WTC11 (cell line): ENCODE data around the gene CEP152.

Experiments used
- ATF3 ChIP-seq: sonication (generic); formaldehyde crosslinking; conservative IDR thresholded peaks from 2 replicates; pipeline ENCODE4 v1.8.1; 2022; ENCODE audit warnings: mild to moderate bottlenecking, missing genetic modification reagents
- ATF6 ChIP-seq: sonication (generic); formaldehyde crosslinking; IDR thresholded peaks from 2 replicates; pipeline ENCODE4 v1.8.1; 2023; ENCODE audit warnings: mild to moderate bottlenecking, missing genetic modification reagents
- CTCF ChIP-seq: fragments of 200-600 bp; IDR thresholded peaks from 2 replicates; pipeline ENCODE4 v1.8.0; 2022; ENCODE audit warnings: antibody characterized with exemption
- ESRRA ChIP-seq: sonication (generic); formaldehyde crosslinking; IDR thresholded peaks from 2 replicates; pipeline ENCODE4 v1.8.1; 2022; ENCODE audit warnings: mild to moderate bottlenecking, missing genetic modification reagents, borderline replicate concordance
- MAX ChIP-seq: sonication (generic); formaldehyde crosslinking; IDR thresholded peaks from 2 replicates; pipeline ENCODE4 v1.8.0; 2022; ENCODE audit warnings: mild to moderate bottlenecking, missing genetic modification reagents
- NFYB ChIP-seq: sonication (generic); formaldehyde crosslinking; conservative IDR thresholded peaks from 2 replicates; pipeline ENCODE4 v1.8.0; 2022; ENCODE audit warnings: low read depth, missing genetic modification reagents
- PRDM15 ChIP-seq: sonication (generic); formaldehyde crosslinking; IDR thresholded peaks from 2 replicates; pipeline ENCODE4 v1.8.0; 2022; ENCODE audit warnings: missing genetic modification reagents
- SP1 ChIP-seq: sonication (generic); formaldehyde crosslinking; conservative IDR thresholded peaks from 2 replicates; pipeline ENCODE4 v1.8.1; 2022; ENCODE audit warnings: missing genetic modification reagents
- ZNF263 ChIP-seq: sonication (generic); formaldehyde crosslinking; IDR thresholded peaks from 2 replicates; pipeline ENCODE4 v1.8.1; 2022; ENCODE audit warnings: low read depth, mild to moderate bottlenecking, moderate library complexity, missing genetic modification reagents

- no peak for TF ChIP-seq ATF3 (CRISPR knock-in tag)
- TF ChIP-seq ESRRA (CRISPR knock-in tag): no peak
- no peak for TF ChIP-seq CTCF
- no peak for TF ChIP-seq SP1 (CRISPR knock-in tag)
- no peak for TF ChIP-seq MAX (CRISPR knock-in tag)
- no peak for TF ChIP-seq NFYB (CRISPR knock-in tag)
- TF ChIP-seq ZNF263: no peak
- no peak for TF ChIP-seq ATF6 (CRISPR knock-in tag)
- TF ChIP-seq PRDM15: no peak
These were observed 16.2 kb downstream of the CEP152 start for GRCh38 chr15:48794697-48795134.
